Activated naive CD8-positive, alpha-beta T cell (primary cell): ENCODE results near the gene HSPB8.

Source experiments
- H3K27ac Mint-ChIP-seq: one replicate; pipeline ENCODE4 v1.8.0; 2021; ENCODE audit warnings: mixed read lengths
- H3K27me3 Mint-ChIP-seq: one replicate; pipeline ENCODE4 v1.8.0; 2021; ENCODE audit warnings: mixed read lengths
- H3K36me3 Mint-ChIP-seq: one replicate; pipeline ENCODE4 v1.8.0; 2021; ENCODE audit warnings: mixed read lengths
- H3K4me1 Mint-ChIP-seq: one replicate; pipeline ENCODE4 v1.8.0; 2021; ENCODE audit warnings: low read depth, mixed read lengths
- H3K4me3 Mint-ChIP-seq: one replicate; pipeline ENCODE4 v1.8.0; 2021; ENCODE audit warnings: mild to moderate bottlenecking, mixed read lengths
- H3K9me3 Mint-ChIP-seq: one replicate; pipeline ENCODE4 v1.8.0; 2021; ENCODE audit warnings: low read depth, mixed read lengths

The HSPB8 gene, protein sequence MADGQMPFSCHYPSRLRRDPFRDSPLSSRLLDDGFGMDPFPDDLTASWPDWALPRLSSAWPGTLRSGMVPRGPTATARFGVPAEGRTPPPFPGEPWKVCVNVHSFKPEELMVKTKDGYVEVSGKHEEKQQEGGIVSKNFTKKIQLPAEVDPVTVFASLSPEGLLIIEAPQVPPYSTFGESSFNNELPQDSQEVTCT

GRCh38 chr12:119178544-119179334 lies at the start of gene HSPB8:
Gene HSPB8 (plus strand): TSS chr12:119178931. CDS start chr12:119179313, 382 bp downstream.
- Mint-ChIP-seq H3K9me3 (no peaks in the 10 kb centered on the region), H3K4me1 (no peaks in the 10 kb centered on the region), H3K27me3 (no peaks in the 10 kb centered on the region), H3K36me3 (no peaks in the 10 kb centered on the region), H3K4me3 (no peak within 1 kb of the TSS), H3K27ac (no peak within 1 kb of the TSS)

DNA sequence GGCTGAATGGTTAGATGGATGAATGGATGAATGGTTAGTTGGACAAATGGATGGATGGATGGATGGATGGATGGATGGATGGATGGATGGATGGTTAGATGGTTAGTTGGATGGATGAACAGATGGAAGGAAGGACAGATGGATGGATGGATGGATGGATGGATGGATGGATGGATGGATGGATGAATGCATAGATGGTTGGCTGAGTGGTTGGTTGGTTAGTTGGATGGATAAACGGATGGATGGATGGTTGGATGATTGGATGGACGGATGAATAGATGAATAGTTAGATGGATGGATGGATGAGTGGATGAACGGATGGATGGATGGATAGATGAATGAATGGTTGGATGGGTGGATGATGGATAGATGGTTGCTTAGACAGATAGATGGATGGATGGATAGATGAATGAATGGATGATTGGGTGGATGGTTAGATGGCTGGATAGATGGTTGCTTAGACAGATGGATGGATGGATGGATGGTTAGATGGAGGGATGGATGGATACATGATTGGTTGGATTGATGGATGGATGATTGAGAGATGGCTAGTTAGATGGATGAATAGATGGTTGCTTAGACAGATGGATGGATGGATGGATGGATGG lies 48.8 kb upstream of the HSPB8 start:
- peaks cover 17% of the 10 kb centered on the region for H3K9me3 Mint-ChIP-seq
- no peak overlapping the region for H3K27ac Mint-ChIP-seq
- no peaks in the 10 kb centered on the region for H3K36me3 Mint-ChIP-seq
- no peaks in the 10 kb centered on the region for H3K27me3 Mint-ChIP-seq
- no peaks in the 10 kb centered on the region for H3K4me1 Mint-ChIP-seq
- no peak overlapping the region for H3K4me3 Mint-ChIP-seq

DNA sequence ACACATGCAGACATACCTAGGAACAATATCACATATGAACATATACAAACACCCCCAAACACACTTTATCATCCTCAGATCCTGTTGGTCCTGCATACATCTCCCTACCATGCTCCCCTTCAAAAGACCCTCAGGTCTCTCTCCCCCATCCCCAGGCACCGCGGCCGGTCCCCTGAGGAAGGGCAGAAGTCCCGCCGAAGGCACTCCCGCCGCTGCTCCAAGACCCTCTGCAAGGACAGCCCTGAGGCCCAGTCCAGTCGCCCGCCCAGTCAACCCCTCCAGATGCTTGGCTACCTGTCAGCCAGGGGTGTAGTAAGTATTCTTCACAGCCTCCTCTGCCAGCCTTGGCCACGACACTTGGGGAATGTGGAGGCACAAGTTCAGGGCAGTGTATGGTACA lies 48.2 kb upstream of the HSPB8 start:
- no peak overlapping the region for H3K27ac Mint-ChIP-seq
- no peaks in the 10 kb centered on the region for H3K27me3 Mint-ChIP-seq
- peaks cover 17% of the 10 kb centered on the region for H3K9me3 Mint-ChIP-seq
- no peaks in the 10 kb centered on the region for H3K36me3 Mint-ChIP-seq
- no peaks in the 10 kb centered on the region for H3K4me1 Mint-ChIP-seq
- H3K4me3 Mint-ChIP-seq = no peak overlapping the region

GRCh38 chr12:119134284-119135072 lies 44.3 kb upstream of the HSPB8 start:
- Mint-ChIP-seq H3K9me3 (peaks cover 15% of the 10 kb centered on the region), H3K36me3 (no peaks in the 10 kb centered on the region)

GRCh38 chr12:119136811-119137410 lies 41.8 kb upstream of the HSPB8 start:
- no peak overlapping the region for H3K4me3 Mint-ChIP-seq
- H3K4me1 Mint-ChIP-seq = no peaks in the 10 kb centered on the region
- H3K36me3 Mint-ChIP-seq = no peaks in the 10 kb centered on the region
- H3K9me3 Mint-ChIP-seq = peaks cover 9% of the 10 kb centered on the region
- H3K27me3 Mint-ChIP-seq = no peaks in the 10 kb centered on the region
- no peak overlapping the region for H3K27ac Mint-ChIP-seq

More at GRCh38 chr12:119134284-119135072, 44.3 kb upstream of the HSPB8 start:
- no peak overlapping the region for H3K27ac Mint-ChIP-seq
- no peaks in the 10 kb centered on the region for H3K27me3 Mint-ChIP-seq
- no peaks in the 10 kb centered on the region for H3K4me1 Mint-ChIP-seq
- H3K4me3 Mint-ChIP-seq = no peak overlapping the region

DNA sequence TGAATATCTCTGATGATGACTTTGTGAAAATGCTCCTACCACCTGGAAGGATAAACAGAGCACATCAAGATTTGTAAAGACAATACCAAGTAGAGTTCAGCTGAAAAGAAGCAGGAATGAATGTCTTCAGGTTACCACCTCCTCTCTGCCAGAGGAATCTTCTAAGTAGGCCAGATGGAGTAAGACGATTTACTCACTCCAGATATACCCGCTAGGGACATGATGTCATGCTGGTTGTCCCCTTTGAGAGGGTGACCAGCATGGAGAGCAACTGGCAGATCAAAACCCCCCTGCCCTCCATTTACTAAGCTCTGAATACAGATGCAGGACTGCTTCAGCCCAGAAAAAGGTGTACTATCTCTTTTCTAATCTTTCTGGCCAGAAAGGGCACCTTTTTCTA lies 39.3 kb upstream of the HSPB8 start:
- H3K36me3 Mint-ChIP-seq = no peaks in the 10 kb centered on the region
- no peak overlapping the region for H3K27ac Mint-ChIP-seq
- H3K4me3 Mint-ChIP-seq = no peak overlapping the region
- H3K4me1 Mint-ChIP-seq = no peaks in the 10 kb centered on the region
- no peaks in the 10 kb centered on the region for H3K9me3 Mint-ChIP-seq
- peaks cover 6% of the 10 kb centered on the region for H3K27me3 Mint-ChIP-seq

GRCh38 chr12:119145367-119145766 lies 33.4 kb upstream of the HSPB8 start:
- Mint-ChIP-seq H3K36me3 (no peaks in the 10 kb centered on the region), H3K27me3 (peaks cover 19% of the 10 kb centered on the region), H3K9me3 (no peaks in the 10 kb centered on the region), H3K27ac (no peak overlapping the region), H3K4me3 (no peak overlapping the region), H3K4me1 (no peaks in the 10 kb centered on the region)

DNA sequence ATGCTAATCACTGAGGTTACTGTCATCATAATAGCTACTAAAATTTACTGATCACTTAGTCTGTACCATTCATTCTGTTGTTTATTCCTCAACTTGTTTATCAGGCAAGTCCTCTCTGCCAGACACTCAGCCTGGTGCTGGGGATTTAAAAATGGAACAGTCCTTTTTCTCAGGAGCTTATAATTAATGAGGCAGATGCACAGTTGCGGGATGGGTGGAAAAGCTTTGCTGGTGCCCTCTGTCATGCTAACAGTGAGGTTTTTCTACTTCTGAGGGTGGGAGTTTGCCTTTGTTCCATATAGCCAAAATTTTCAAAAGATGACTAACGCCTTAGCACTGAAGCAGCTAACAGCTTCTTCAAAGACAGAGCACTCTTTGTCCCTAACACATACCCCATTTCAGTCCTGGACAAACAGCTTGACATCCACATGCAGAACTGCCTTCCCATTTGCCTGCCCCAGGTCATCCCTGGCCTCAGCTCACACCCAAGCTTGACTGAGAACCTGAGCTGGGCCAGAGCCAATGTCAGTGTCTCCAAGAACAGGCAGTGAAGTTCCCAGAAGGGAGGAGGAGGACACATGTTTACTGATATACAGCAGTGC lies 30.8 kb upstream of the HSPB8 start:
- no peak overlapping the region for H3K4me3 Mint-ChIP-seq
- H3K36me3 Mint-ChIP-seq = no peaks in the 10 kb centered on the region
- no peaks in the 10 kb centered on the region for H3K4me1 Mint-ChIP-seq
- no peaks in the 10 kb centered on the region for H3K9me3 Mint-ChIP-seq
- no peak overlapping the region for H3K27ac Mint-ChIP-seq
- peaks cover 27% of the 10 kb centered on the region for H3K27me3 Mint-ChIP-seq

DNA sequence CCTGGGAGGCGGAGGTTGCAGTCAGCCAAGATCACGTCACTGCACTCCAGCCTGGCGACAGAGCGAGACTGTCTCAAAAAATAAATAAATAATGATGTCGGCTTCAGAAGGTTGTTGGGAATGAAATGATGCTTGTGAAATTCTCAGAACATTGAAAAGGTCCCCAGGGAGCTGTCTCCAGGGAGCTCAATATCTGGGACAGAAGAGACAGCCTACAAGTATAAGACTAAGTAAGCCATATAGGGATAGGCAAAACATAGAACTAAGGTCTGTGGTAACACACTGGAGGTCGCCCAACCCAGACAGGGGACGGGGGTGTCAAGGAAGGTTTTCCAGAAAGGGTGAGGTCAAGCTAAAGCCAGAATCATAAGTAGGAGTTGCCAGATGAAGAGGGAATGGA lies 29.5 kb upstream of the HSPB8 start:
- Mint-ChIP-seq H3K9me3 (no peaks in the 10 kb centered on the region), H3K4me1 (no peaks in the 10 kb centered on the region), H3K27ac (no peak overlapping the region), H3K36me3 (no peaks in the 10 kb centered on the region), H3K27me3 (peaks cover 31% of the 10 kb centered on the region), H3K4me3 (no peak overlapping the region)

DNA sequence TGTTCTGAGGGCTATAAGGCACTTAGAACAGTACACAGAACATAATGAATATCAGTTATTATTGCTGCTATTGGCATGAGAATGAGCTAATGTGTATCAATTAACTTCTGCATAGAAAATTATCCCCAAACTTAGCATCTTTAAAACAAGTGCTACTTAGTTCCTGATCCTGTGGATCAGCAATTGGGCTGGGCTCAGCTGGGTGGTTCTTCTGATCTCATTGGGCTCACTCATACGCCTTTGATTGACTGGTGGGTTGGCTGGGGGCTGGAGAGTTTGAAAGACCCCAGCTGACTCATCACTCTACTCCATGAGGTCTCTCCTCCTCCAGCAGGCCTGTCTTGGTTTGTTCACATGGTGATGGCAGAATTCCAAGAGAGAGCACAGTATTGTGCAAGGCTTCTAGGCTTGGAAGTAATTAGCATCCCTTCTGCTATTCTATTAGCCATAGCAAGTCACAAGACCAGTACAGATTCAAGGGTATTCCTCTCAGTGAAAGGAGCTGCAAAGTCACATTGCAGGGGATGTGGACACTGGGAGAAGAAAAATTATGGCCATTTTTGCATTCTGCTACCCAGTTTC lies 27.2 kb upstream of the HSPB8 start:
- H3K4me3 Mint-ChIP-seq = no peak overlapping the region
- no peaks in the 10 kb centered on the region for H3K36me3 Mint-ChIP-seq
- peaks cover 23% of the 10 kb centered on the region for H3K27me3 Mint-ChIP-seq
- no peak overlapping the region for H3K27ac Mint-ChIP-seq
- H3K9me3 Mint-ChIP-seq = no peaks in the 10 kb centered on the region
- no peaks in the 10 kb centered on the region for H3K4me1 Mint-ChIP-seq

- no peaks in the 10 kb centered on the region for H3K36me3 Mint-ChIP-seq
- H3K9me3 Mint-ChIP-seq = no peaks in the 10 kb centered on the region
- H3K4me1 Mint-ChIP-seq = no peaks in the 10 kb centered on the region
- no peak overlapping the region for H3K27ac Mint-ChIP-seq
- H3K4me3 Mint-ChIP-seq = no peak overlapping the region
- peaks cover 20% of the 10 kb centered on the region for H3K27me3 Mint-ChIP-seq
Observed at GRCh38 chr12:119153477-119154434, 25.0 kb upstream of the HSPB8 start.

GRCh38 chr12:119154435-119154818 lies 24.3 kb upstream of the HSPB8 start:
- no peaks in the 10 kb centered on the region for H3K9me3 Mint-ChIP-seq

DNA sequence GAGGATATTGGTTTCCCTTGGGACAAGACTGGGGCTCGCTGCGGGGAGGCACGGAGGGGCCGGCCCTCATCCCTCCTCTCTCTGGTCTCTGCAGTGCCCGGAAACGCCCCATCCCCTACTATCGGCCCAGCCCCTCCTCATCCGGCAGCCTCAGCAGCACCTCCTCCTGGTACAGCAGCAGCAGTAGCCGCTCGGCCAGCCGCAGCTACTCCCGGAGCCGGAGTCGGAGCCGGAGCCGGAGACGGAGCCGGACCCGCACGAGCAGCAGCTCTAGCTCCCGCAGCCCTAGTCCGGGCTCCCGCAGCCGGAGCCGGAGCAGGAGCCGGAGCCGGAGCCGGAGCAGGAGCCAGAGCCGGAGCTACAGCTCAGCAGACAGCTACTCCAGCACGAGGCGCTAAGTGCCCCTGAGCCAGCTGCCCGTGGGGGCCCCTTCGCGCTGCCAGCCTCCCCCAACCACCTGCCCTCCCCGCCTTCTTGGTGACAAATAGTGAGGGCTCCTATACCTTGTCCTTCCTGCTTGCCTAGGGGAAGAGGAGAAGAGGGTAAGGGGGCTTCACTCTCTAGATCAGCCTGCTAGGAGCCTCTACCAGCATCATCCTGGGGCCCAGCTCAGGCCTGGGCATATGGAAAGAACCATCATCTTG lies 22.2 kb upstream of the HSPB8 start:
- Mint-ChIP-seq H3K36me3 (no peaks in the 10 kb centered on the region), H3K27me3 (peaks cover 17% of the 10 kb centered on the region), H3K9me3 (no peaks in the 10 kb centered on the region), H3K4me3 (no peak overlapping the region), H3K27ac (no peak overlapping the region), H3K4me1 (no peaks in the 10 kb centered on the region)

More at GRCh38 chr12:119154435-119154818, 24.3 kb upstream of the HSPB8 start:
- Mint-ChIP-seq H3K27ac (no peak overlapping the region), H3K4me1 (no peaks in the 10 kb centered on the region), H3K36me3 (no peaks in the 10 kb centered on the region), H3K27me3 (peaks cover 20% of the 10 kb centered on the region), H3K4me3 (no peak overlapping the region)
